ENCODE measurements around the gene PHLDA1. TPM values are rescaled to one million over a fixed set of nuclear protein-coding genes. Genes with fewer than 3 reads are reported as not detected.
A peak's percentile ranks its signal among the peaks of the same experiment; 100 is the strongest.

PHLDA1 gene
- total and polyA plus RNA-seq, 12 donors = 1.5 to 43.5 (median 19.4) TPM

DNA sequence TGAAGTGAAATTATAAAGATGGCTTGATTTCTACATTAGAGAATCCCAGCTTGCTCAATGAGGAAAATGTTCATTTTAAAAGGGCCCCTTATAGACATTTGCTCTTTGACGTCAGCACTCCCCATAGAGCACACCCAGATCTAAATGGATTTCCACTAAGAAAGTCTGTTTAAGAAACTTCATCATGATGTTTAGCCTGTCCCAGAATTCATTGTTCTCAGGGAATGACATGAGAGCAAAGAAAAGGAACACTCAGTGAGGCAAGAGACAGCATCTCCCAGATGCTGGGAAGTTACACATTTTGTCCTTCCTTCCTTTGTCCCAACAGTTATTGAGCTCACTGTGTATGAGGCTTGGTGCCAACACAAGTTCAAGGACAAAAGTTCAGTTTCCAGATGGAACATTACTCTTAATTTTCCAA is 4.9 kb downstream of the PHLDA1 start:
- WGBS, 2 donors = 58 to 59% methylated on average over 1 of the region's 1 CpG

DNA sequence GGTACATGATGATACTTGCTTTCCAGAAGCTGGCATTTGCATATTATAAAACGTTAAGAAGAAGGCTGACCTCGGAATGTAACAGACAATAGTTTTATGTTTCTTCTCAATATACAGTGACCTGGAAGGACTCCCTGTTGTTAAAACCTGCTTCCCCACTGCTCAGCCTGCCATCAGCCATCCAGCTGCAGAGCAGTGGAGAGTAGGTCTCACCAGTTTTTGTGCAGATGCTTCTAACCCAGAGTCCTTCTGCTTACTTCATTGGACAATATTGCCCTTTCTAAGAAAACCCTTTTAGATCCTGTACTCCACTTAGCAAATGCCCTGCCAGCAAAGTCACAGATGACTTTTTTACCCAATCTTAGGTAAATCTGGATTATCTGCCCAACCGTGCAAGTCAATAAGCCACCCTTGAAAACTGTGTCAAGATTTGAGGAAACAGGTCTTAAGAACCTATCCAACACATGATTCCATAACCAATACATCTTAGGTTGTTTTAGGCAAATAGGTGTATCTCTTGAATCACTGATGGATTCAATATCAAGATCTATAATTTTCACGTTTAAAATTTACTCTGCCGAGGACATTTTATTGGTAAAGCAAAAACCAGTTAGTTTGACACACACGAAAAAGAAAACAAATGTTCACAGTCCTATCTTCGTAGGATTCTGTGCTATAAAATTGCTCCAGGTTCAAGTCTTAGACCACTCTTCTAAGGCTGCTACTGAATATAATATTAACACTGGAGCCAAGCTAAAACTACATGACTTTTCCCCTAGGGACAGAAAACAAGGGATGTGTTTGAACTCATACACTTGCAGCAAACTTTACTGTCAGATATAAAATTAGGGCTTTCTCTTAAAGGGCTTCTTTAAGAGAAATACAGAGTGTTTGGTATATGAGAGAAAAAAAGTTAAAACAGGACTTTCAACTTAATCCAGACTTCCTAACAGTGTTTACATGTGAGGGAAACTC is 5.7 kb downstream of the PHLDA1 start:
- intact Hi-C loops (cut with DNase I) = loop anchor here in 4 of 10 donors (5.0 to 10.0 kb wide), 6 partner anchors 44 to 311 kb away; no protein-coding TSS in a partner anchor
- DNase-seq (no peak), ATAC-seq (no peak)
- H3K36me3 ChIP-seq = peaks cover 0 to 19% (median 0%) of the 10 kb centered on the region in 9 donors
- peaks cover 0 to 53% (median 14%) of the 10 kb centered on the region in 9 donors for H3K4me1 ChIP-seq
- no peak overlapping the region for H3K4me3 ChIP-seq
- H3K27me3 ChIP-seq = peaks cover 0 to 9% (median 0%) of the 10 kb centered on the region in 7 donors
- no peaks in the 10 kb centered on the region for H3K9me3 ChIP-seq
- peak overlapping the region in 6 of 10 donors; percentile 27 to 99 (median 67) for H3K27ac ChIP-seq
- WGBS, 2 donors = 71 to 72% methylated on average over 7 of the region's 7 CpGs
- TF ChIP-seq, protein P1, sequence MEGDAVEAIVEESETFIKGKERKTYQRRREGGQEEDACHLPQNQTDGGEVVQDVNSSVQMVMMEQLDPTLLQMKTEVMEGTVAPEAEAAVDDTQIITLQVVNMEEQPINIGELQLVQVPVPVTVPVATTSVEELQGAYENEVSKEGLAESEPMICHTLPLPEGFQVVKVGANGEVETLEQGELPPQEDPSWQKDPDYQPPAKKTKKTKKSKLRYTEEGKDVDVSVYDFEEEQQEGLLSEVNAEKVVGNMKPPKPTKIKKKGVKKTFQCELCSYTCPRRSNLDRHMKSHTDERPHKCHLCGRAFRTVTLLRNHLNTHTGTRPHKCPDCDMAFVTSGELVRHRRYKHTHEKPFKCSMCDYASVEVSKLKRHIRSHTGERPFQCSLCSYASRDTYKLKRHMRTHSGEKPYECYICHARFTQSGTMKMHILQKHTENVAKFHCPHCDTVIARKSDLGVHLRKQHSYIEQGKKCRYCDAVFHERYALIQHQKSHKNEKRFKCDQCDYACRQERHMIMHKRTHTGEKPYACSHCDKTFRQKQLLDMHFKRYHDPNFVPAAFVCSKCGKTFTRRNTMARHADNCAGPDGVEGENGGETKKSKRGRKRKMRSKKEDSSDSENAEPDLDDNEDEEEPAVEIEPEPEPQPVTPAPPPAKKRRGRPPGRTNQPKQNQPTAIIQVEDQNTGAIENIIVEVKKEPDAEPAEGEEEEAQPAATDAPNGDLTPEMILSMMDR (IDR thresholded peaks at IDR 0.05) = no peak

More for the DNA sequence above, 4.9 kb downstream of the PHLDA1 start:
- Histone ChIP-seq H3K9me3 (no peaks in the 10 kb centered on the region), H3K4me3 (peak overlapping the region in 1 of 10 donors; percentile 91), H3K4me1 (peaks cover 0 to 46% (median 14%) of the 10 kb centered on the region in 9 donors), H3K36me3 (peaks cover 0 to 19% (median 0%) of the 10 kb centered on the region in 9 donors), H3K27ac (peak overlapping the region in 7 of 10 donors; percentile 12 to 99 (median 37)), H3K27me3 (peaks cover 0 to 9% (median 0%) of the 10 kb centered on the region in 7 donors)
- no peak for DNase-seq
- intact Hi-C loops (cut with DNase I) = loop anchor here in 4 of 10 donors (5.0 to 10.0 kb wide), 6 partner anchors 44 to 312 kb away; no protein-coding TSS in a partner anchor
- TF ChIP-seq, protein P1 (IDR thresholded peaks at IDR 0.05) = no peak
- ATAC-seq = no peak

DNA sequence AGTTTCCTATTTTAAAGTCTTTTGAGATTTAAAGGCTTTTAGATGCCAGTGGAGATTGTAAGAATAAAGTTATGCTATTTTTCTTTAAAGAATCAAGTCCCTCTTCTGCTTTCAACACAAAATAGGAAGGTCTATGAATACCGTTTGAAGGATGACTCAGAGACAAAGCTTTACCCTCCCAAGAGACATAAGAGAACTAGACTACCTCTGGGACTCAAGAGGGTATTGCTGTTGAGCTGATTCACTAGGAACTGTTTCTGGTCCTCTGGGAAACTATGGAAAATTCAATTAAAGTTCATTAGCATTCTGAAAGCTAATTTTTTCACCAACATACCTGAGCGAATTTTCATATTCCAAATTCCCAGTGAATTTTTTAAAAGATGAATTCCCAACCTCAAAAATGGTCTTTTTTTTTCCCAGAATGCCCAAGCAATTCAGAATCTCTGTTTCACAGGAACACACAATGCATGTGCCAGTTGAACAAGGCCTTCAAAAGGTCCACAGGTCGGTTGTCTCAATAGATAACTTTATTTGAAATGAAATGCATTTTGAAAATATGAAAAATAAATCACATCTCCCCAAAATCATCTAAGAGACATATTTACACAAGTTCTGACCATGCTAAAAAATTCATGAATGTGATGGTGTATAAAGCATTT is 6.5 kb downstream of the PHLDA1 start:
- H3K9me3 ChIP-seq = no peaks in the 10 kb centered on the region
- intact Hi-C loops (cut with DNase I) = loop anchor here in 5 of 10 donors (5.0 to 10.0 kb wide), 6 partner anchors 43 to 310 kb away; no protein-coding TSS in a partner anchor
- DNase-seq = no peak
- 67 to 71% methylated on average over 3 of the region's 3 CpGs for WGBS, 2 donors
- TF ChIP-seq, protein P1 (IDR thresholded peaks at IDR 0.05) = no peak
- H3K4me1 ChIP-seq = peaks cover 0 to 61% (median 14%) of the 10 kb centered on the region in 9 donors
- H3K4me3 ChIP-seq = no peak overlapping the region
- H3K27me3 ChIP-seq = peaks cover 0 to 6% (median 0%) of the 10 kb centered on the region in 7 donors
- peak in 1 of 8 donors; percentile 34 for ATAC-seq
- H3K27ac ChIP-seq = peak overlapping the region in 1 of 10 donors; percentile 22
- peaks cover 0 to 19% (median 0%) of the 10 kb centered on the region in 9 donors for H3K36me3 ChIP-seq
